Lung (tissue), 12 donors: ENCODE results near the gene PDX1. TPM values are rescaled to one million over a fixed set of nuclear protein-coding genes. Genes with fewer than 3 reads are reported as not detected.
"Not testable (repeated sequence)": the region's sequence is repeated elsewhere in the genome, so short reads cannot be mapped to it uniquely, and the experiment has no call there.

Experiments used
- ATAC-seq: fragments of 200-7000 bp; cut with Tn5 transposase; one replicate; pipeline ENCODE4 v1.9.1; 2020; ENCODE audit warnings: moderate number of reproducible peaks; ENCODE audit not compliant: insufficient read depth, low FRiP score
- DNase-seq, 3 donors: peaks; one replicate each; pipeline ENCODE4 v3.0.0-alpha.2; 2013 to 2017
- H3K27ac ChIP-seq, 2 donors: one replicate each; pipeline ENCODE4 v1.5.1; 2013; ENCODE audit warnings: mild to moderate bottlenecking in 2 of 2, moderate library complexity in 2 of 2, control low read depth in 1 of 2, inconsistent platforms in 1 of 2, low read depth in 1 of 2, low read length in 1 of 2
- H3K27me3 ChIP-seq, 3 donors: one replicate each; pipeline ENCODE4 v1.5.1; 2013; ENCODE audit warnings: low read length in 2 of 3; ENCODE audit not compliant: control insufficient read depth in 3 of 3, insufficient read depth in 3 of 3
- H3K36me3 ChIP-seq, 4 donors: one replicate each; pipeline ENCODE4 v1.5.1; 2013; ENCODE audit warnings: low read length in 4 of 4, mild to moderate bottlenecking in 1 of 4, moderate library complexity in 1 of 4; ENCODE audit not compliant: control insufficient read depth in 4 of 4, insufficient read depth in 4 of 4
- H3K4me1 ChIP-seq, 5 donors: one replicate each; pipeline ENCODE4 v1.5.1; 2013; ENCODE audit warnings: low read length in 5 of 5, mild to moderate bottlenecking in 2 of 5, moderate library complexity in 1 of 5; ENCODE audit not compliant: control insufficient read depth in 5 of 5, insufficient read depth in 5 of 5
- H3K4me3 ChIP-seq: one replicate; pipeline ENCODE4 v1.5.1; 2013; ENCODE audit warnings: mild to moderate bottlenecking, control low read depth, moderate library complexity
- H3K9ac ChIP-seq, 2 donors: one replicate each; pipeline ENCODE4 v1.5.1; 2013; ENCODE audit warnings: low read length in 2 of 2, control low read depth in 1 of 2; ENCODE audit not compliant: insufficient read depth in 1 of 2
- H3K9me3 ChIP-seq, 4 donors: one replicate each; pipeline ENCODE4 v1.5.1; 2013; ENCODE audit warnings: low read length in 3 of 4, mild to moderate bottlenecking in 1 of 4, moderate library complexity in 1 of 4; ENCODE audit not compliant: control insufficient read depth in 4 of 4, insufficient read depth in 3 of 4
- CTCF ChIP-seq: IDR thresholded peaks from 2 replicates; pipeline ENCODE4 v1.5.1; 2012; ENCODE audit warnings: mild to moderate bottlenecking; ENCODE audit errors: control extremely low read depth, extremely low read depth
- WGBS, 2 donors: extraction: QIAGEN DNeasy Blood & Tissue Kit; methylation state at CpG; one replicate each; pipeline ENCODE4 v1.1.7; 2013; 5-methylcytosine and 5-hydroxymethylcytosine counted together
- polyA plus RNA-seq, 2 donors: library from polyadenylated mRNA; stranded (reverse); fragments of 200-250 nt; gene quantifications; one replicate each; pipeline ENCODE4 v1.2.1, GENCODE V29; 2013
- total RNA-seq, 2 donors: library from RNA; depleted of rRNA in 1 of 2; stranded (reverse); fragments of >200 nt in 1 of 2; gene quantifications; one replicate each; pipeline ENCODE4 v1.2.1, GENCODE V29; 2014 to 2021
- donor health status: control.
- donor health status: control.
- donor health status: Bipolar disorder and iron deficiency.
- donor health status: healthy.
- donor health status: DM: yes; HTN: yes; CAD: no.

The PDX1 gene
- total and polyA plus RNA-seq, 4 donors: not detected

GRCh38 chr13:27963491-27963890 lies 43.7 kb downstream of the PDX1 start:
- no peak for DNase-seq
- no peak for ATAC-seq
- no peak overlapping the region for H3K27ac ChIP-seq
- WGBS, 2 donors: 58% methylated on average over 3 of the region's 3 CpGs
- peaks cover 0 to 5% (median 0%) of the 10 kb centered on the region in 4 donors for H3K9me3 ChIP-seq
- H3K4me3 ChIP-seq: no peak overlapping the region
- no peak overlapping the region for H3K9ac ChIP-seq
- TF ChIP-seq CTCF: no peak
- H3K4me1 ChIP-seq: peaks cover 0 to 13% (median 2%) of the 10 kb centered on the region in 5 donors
- H3K27me3 ChIP-seq: peaks cover 38 to 89% (median 83%) of the 10 kb centered on the region in 3 donors
- no peaks in the 10 kb centered on the region for H3K36me3 ChIP-seq

GRCh38 chr13:27964206-27964605 lies 44.4 kb downstream of the PDX1 start:
- H3K36me3 ChIP-seq, ATAC-seq, H3K4me3 ChIP-seq, DNase-seq, H3K9me3 ChIP-seq, H3K27ac ChIP-seq, H3K9ac ChIP-seq: not testable (repeated sequence)
- peaks cover 38 to 88% (median 82%) of the 10 kb centered on the region in 3 donors for H3K27me3 ChIP-seq
- H3K4me1 ChIP-seq: peaks cover 0 to 16% (median 5%) of the 10 kb centered on the region in 5 donors
- WGBS, 2 donors: 59 to 62% methylated on average over 13 of the region's 13 CpGs

- Histone ChIP-seq H3K9ac (no peak overlapping the region), H3K36me3 (no peaks in the 10 kb centered on the region), H3K9me3 (peaks cover 0 to 5% (median 0%) of the 10 kb centered on the region in 4 donors), H3K4me3 (no peak overlapping the region), H3K27me3 (peaks cover 38 to 88% (median 82%) of the 10 kb centered on the region in 3 donors), H3K27ac (no peak overlapping the region), H3K4me1 (peaks cover 0 to 16% (median 5%) of the 10 kb centered on the region in 5 donors)
- ATAC-seq: no peak
- DNase-seq: no peak
- 13 to 17% methylated on average over 15 of the region's 15 CpGs for WGBS, 2 donors
- TF ChIP-seq CTCF: no peak
These were observed 45.0 kb downstream of the PDX1 start for GRCh38 chr13:27964741-27965323.

- H3K4me1 ChIP-seq: peaks cover 0 to 15% (median 5%) of the 10 kb centered on the region in 5 donors
These were observed 45.5 kb downstream of the PDX1 start for GRCh38 chr13:27965343-27965739.

More at GRCh38 chr13:27965343-27965739, 45.5 kb downstream of the PDX1 start:
- no peak for ATAC-seq
- Histone ChIP-seq H3K27ac (no peak overlapping the region), H3K4me3 (no peak overlapping the region), H3K36me3 (no peaks in the 10 kb centered on the region), H3K27me3 (peaks cover 36 to 87% (median 83%) of the 10 kb centered on the region in 3 donors), H3K9me3 (peaks cover 0 to 4% (median 0%) of the 10 kb centered on the region in 4 donors), H3K9ac (no peak overlapping the region)
- WGBS, 2 donors: 54 to 57% methylated on average over 7 of the region's 7 CpGs
- TF ChIP-seq CTCF: no peak
- DNase-seq: no peak
